Keratinocyte (primary cell): ENCODE results near the gene COMT. TPM values are rescaled to one million over a fixed set of nuclear protein-coding genes. Genes with fewer than 3 reads are reported as not detected.

ENCODE experiments used
- DNase-seq: peaks from one replicate; pipeline ENCODE4 v3.0.0-alpha.2; 2011; ENCODE audit warnings: low read depth, missing footprints, low spot score
- FAIRE-seq: peaks from 2 replicates; lab custom pipeline; 2011; peaks lifted over from hg19 to GRCh38; lab: Jason Lieb, UNC
- H2AFZ ChIP-seq: 2 replicates; pipeline ENCODE4 v1.6.0; 2012; ENCODE audit warnings: low read length, control low read depth, inconsistent platforms; ENCODE audit not compliant: control insufficient read depth
- H3K27ac ChIP-seq: 2 replicates; pipeline ENCODE4 v1.5.1; 2011; ENCODE audit warnings: low read length; ENCODE audit not compliant: control insufficient read depth, insufficient read depth
- H3K27me3 ChIP-seq: 3 replicates; pipeline ENCODE4 v1.6.0; 2011; ENCODE audit warnings: low read length; ENCODE audit not compliant: control insufficient read depth, insufficient read depth; ENCODE audit errors: extremely low read depth
- H3K36me3 ChIP-seq, 2 experiments: 2 replicates in 1 of 2; 3 replicates in 1 of 2; pipeline ENCODE4 v1.5.1; 2011; ENCODE audit warnings: low read length in 2 of 2, mild to moderate bottlenecking in 1 of 2; ENCODE audit not compliant: control insufficient read depth in 2 of 2, insufficient read depth in 2 of 2; ENCODE audit errors: extremely low read depth in 1 of 2
- H3K4me1 ChIP-seq: 3 replicates; pipeline ENCODE4 v1.5.1; 2011; ENCODE audit warnings: low read length; ENCODE audit not compliant: control insufficient read depth, insufficient read depth; ENCODE audit errors: extremely low read depth
- H3K4me2 ChIP-seq: 3 replicates; pipeline ENCODE4 v1.6.0; 2011; ENCODE audit warnings: low read depth, low read length; ENCODE audit not compliant: control insufficient read depth, insufficient read depth; ENCODE audit errors: extremely low read depth
- H3K4me3 ChIP-seq, 3 experiments: fragments of 200-600 bp in 1 of 3; sonication (generic) in 1 of 3; 2 replicates in 2 of 3; 3 replicates in 1 of 3; pipeline ENCODE4 v1.5.1; 2011 to 2016; ENCODE audit warnings: low read length in 3 of 3, mild to moderate bottlenecking in 3 of 3, control low read depth in 2 of 3, inconsistent platforms in 1 of 3, low read depth in 1 of 3, mixed read lengths in 1 of 3, mixed run types in 1 of 3, moderate library complexity in 1 of 3; ENCODE audit not compliant: control insufficient read depth in 2 of 3, insufficient read depth in 2 of 3; ENCODE audit errors: extremely low read depth in 1 of 3
- H3K79me2 ChIP-seq: 2 replicates; pipeline ENCODE4 v1.6.0; 2012; ENCODE audit warnings: low read length; ENCODE audit not compliant: control insufficient read depth, insufficient read depth
- H3K9ac ChIP-seq: 3 replicates; pipeline ENCODE4 v1.6.0; 2011; ENCODE audit warnings: low read length; ENCODE audit not compliant: control insufficient read depth, insufficient read depth; ENCODE audit errors: extremely low read depth
- H3K9me1 ChIP-seq: 3 replicates; pipeline ENCODE4 v1.6.0; 2011; ENCODE audit warnings: low read length; ENCODE audit not compliant: control insufficient read depth, insufficient read depth; ENCODE audit errors: extremely low read depth
- H3K9me3 ChIP-seq: 2 replicates; pipeline ENCODE4 v1.5.1; 2012; ENCODE audit warnings: low read depth, low read length; ENCODE audit not compliant: control insufficient read depth
- H4K20me1 ChIP-seq: 3 replicates; pipeline ENCODE4 v1.6.0; 2011; ENCODE audit warnings: low read length; ENCODE audit not compliant: control insufficient read depth, insufficient read depth; ENCODE audit errors: extremely low read depth
- EZH2 ChIP-seq: IDR thresholded peaks from one replicate; pipeline ENCODE4 v1.6.1; 2012; ENCODE audit warnings: inconsistent platforms, mild to moderate bottlenecking, low read length, moderate library complexity
- dilution Hi-C: fragments of 300-500 bp; cut with MboI; formaldehyde crosslinking; loops from one replicate; pipeline ENCODE4 v1.7.0; 2020; ENCODE audit warnings: low sequenced_read_pairs; ENCODE audit not compliant: extremely low pct_ligation_motif_present
- polyA plus RNA-seq, 5 experiments: library from polyadenylated mRNA; depleted of rRNA in 3 of 5; stranded (reverse) in 3 of 5; stranded (forward) in 1 of 5; unstranded in 1 of 5; fragments of >200 nt; gene quantifications; 1 replicate in 1 of 5; 2 replicates in 3 of 5; 3 replicates in 1 of 5; pipeline versions ENCODE4 v1.2.1 to v1.2.3, GENCODE V29; 2011 to 2012; ENCODE audit warnings: missing spikeins in 2 of 5, low read depth in 1 of 5, low replicate concordance in 1 of 5
- TF ChIP-seq, protein P1 (sequence below), 3 experiments: IDR thresholded peaks in 1 of 3; conservative IDR thresholded peaks in 1 of 3; optimal IDR thresholded peaks in 1 of 3; 2 replicates in 2 of 3; 3 replicates in 1 of 3; pipeline versions ENCODE3 to v1.5.1; 2011; ENCODE audit warnings: low read length in 3 of 3, mild to moderate bottlenecking in 3 of 3, moderate library complexity in 2 of 3, control low read depth in 1 of 3, inconsistent platforms in 1 of 3; ENCODE audit not compliant: insufficient read depth in 2 of 3; ENCODE audit errors: extremely low read depth in 1 of 3

COMT gene
- polyA plus RNA-seq, 1 donor (not counting 4 experiments of a cell fraction or from before 2014, with no cell fraction given) = 139 TPM

DNA sequence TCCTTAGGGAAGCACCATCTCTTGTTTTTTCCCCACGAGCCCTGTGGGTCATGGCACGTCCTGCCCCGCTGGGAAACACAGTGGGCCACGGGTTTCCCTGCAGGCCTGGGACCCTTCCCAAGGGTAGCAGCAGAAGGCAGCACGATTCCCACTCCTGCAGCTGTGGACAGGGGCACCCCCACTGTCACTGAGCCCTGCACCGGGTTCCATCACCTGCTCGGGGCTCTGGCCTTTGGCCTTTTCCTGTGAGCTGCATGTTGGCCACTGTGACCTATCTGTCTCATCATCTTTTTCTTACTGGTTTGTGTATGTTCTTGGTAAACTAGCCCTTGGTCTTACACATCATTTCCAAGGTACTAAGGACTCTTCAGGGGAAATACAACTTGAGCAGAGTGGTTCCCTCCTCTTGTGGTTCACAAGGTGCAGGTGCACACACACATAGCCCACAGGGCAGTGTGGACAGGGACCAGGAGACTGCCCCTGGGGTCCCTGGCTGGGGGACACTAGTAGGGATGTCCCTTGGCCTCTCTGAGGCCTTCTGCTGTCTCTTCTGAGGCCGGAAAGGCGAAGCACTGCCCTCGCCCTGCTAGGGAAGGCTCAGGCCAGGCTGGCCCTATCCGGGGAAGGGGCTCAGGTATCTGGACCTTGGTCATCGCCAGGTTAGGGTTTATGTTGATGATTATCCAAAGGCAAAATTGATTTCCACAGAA, 19.1 kb downstream of the COMT start:
- dilution Hi-C loops = no loop called here
- no peak overlapping the region for H2AFZ ChIP-seq
- no peak overlapping the region for H3K9ac ChIP-seq
- H3K79me2 ChIP-seq = peaks cover 11% of the 10 kb centered on the region
- H3K9me3 ChIP-seq = no peaks in the 10 kb centered on the region
- no peaks in the 10 kb centered on the region for H3K27me3 ChIP-seq
- H3K27ac ChIP-seq = no peak overlapping the region
- DNase-seq (no peak), FAIRE-seq (no peak)
- peaks cover 39% of the 10 kb centered on the region for H3K4me1 ChIP-seq
- no peak overlapping the region for H3K4me2 ChIP-seq
- peaks cover 4% of the 10 kb centered on the region for H4K20me1 ChIP-seq
- H3K4me3 ChIP-seq = no peak overlapping the region
- peaks cover 6 to 19% of the 10 kb centered on the region in 2 experiments for H3K36me3 ChIP-seq
- TF ChIP-seq EZH2 = no peak
- TF ChIP-seq, protein P1, sequence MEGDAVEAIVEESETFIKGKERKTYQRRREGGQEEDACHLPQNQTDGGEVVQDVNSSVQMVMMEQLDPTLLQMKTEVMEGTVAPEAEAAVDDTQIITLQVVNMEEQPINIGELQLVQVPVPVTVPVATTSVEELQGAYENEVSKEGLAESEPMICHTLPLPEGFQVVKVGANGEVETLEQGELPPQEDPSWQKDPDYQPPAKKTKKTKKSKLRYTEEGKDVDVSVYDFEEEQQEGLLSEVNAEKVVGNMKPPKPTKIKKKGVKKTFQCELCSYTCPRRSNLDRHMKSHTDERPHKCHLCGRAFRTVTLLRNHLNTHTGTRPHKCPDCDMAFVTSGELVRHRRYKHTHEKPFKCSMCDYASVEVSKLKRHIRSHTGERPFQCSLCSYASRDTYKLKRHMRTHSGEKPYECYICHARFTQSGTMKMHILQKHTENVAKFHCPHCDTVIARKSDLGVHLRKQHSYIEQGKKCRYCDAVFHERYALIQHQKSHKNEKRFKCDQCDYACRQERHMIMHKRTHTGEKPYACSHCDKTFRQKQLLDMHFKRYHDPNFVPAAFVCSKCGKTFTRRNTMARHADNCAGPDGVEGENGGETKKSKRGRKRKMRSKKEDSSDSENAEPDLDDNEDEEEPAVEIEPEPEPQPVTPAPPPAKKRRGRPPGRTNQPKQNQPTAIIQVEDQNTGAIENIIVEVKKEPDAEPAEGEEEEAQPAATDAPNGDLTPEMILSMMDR (optimal IDR thresholded peaks at IDR 0.05 in 1 of 3, IDR thresholded peaks at IDR 0.05 in 1 of 3, conservative IDR thresholded peaks at IDR 0.05 in 1 of 3; ENCODE audit: extremely low read depth in 1 of 3, insufficient read depth in 2 of 3, low read length in 3 of 3) = no peak
- no peaks in the 10 kb centered on the region for H3K9me1 ChIP-seq

DNA sequence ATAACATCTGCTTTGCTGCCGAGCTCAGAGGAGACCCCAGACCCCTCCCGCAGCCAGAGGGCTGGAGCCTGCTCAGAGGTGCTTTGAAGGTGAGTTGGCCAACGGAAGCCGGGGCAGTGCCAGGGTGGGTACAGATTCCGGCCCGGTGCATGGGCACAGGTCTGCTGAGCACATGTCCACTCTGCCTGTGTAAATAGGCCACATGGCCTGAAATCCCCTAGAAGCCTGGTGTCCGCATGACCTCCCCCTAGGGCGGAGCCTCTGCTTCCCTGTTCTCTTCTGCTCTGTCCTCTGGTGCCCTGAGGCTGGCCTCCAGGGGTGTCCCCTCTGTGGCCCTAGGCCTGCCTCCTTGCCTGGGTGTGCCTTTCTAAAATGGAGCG, 19.6 kb downstream of the COMT start:
- DNase-seq (no peak), FAIRE-seq (no peak)
- Histone ChIP-seq H3K27me3 (no peaks in the 10 kb centered on the region), H3K9me1 (no peaks in the 10 kb centered on the region), H2AFZ (no peak overlapping the region), H3K27ac (no peak overlapping the region), H3K4me1 (peaks cover 37% of the 10 kb centered on the region), H3K79me2 (peaks cover 11% of the 10 kb centered on the region), H3K4me2 (no peak overlapping the region), H4K20me1 (peaks cover 4% of the 10 kb centered on the region), H3K9ac (no peak overlapping the region), H3K4me3 (no peak overlapping the region), H3K9me3 (no peaks in the 10 kb centered on the region), H3K36me3 (peaks cover 6 to 19% of the 10 kb centered on the region in 2 experiments)
- TF ChIP-seq EZH2 = no peak
- TF ChIP-seq, protein P1 (optimal IDR thresholded peaks at IDR 0.05 in 1 of 3, IDR thresholded peaks at IDR 0.05 in 1 of 3, conservative IDR thresholded peaks at IDR 0.05 in 1 of 3; ENCODE audit: extremely low read depth in 1 of 3, insufficient read depth in 2 of 3, low read length in 3 of 3) = no peak
- dilution Hi-C loops = no loop called here
